Erythroblast (primary cell): Measurements from ENCODE around the gene TSSK2.

Experiments
- DNase-seq, 2 experiments: peaks; one replicate each; lab custom pipeline; 2025; lab: John Stamatoyannopoulos, UW
- GATA1 ChIP-seq: IDR thresholded peaks from 2 replicates; pipeline ENCODE4 v1.6.1; 2011; ENCODE audit warnings: low read depth, mild to moderate bottlenecking, control low read depth, low read length, moderate library complexity
- POLR2A ChIP-seq: IDR thresholded peaks from 2 replicates; pipeline ENCODE4 v1.6.1; 2011; ENCODE audit warnings: mild to moderate bottlenecking, low read length

The TSSK2 gene

GRCh38 chr22:19111584-19111983 lies 19.5 kb upstream of the TSSK2 start:
- no peak for DNase-seq
- TF ChIP-seq GATA1 (no peak), POLR2A (no peak)

- TF ChIP-seq GATA1 (no peak), POLR2A (no peak)
- DNase-seq = no peak
These were observed 17.7 kb upstream of the TSSK2 start for GRCh38 chr22:19113429-19113828.

GRCh38 chr22:19114984-19115552 lies 16.0 kb upstream of the TSSK2 start:
- DNase-seq = no peak
- TF ChIP-seq POLR2A (no peak), GATA1 (no peak)

GRCh38 chr22:19115628-19116027 lies 15.5 kb upstream of the TSSK2 start:
- TF ChIP-seq GATA1 (no peak), POLR2A (no peak)
- no peak for DNase-seq

GRCh38 chr22:19117111-19117512 lies 14.0 kb upstream of the TSSK2 start:
- no peak for TF ChIP-seq POLR2A
- no peak for TF ChIP-seq GATA1
- DNase-seq = no peak

GRCh38 chr22:19118329-19118880 lies 12.7 kb upstream of the TSSK2 start:
- DNase-seq = peak; percentile 19 to 29
- no peak for TF ChIP-seq GATA1
- no peak for TF ChIP-seq POLR2A

- no peak for DNase-seq
- TF ChIP-seq POLR2A = no peak
- TF ChIP-seq GATA1 = no peak
These were observed 11.2 kb upstream of the TSSK2 start for GRCh38 chr22:19119949-19120348.

GRCh38 chr22:19120829-19121630 lies 10.1 kb upstream of the TSSK2 start:
- no peak for TF ChIP-seq POLR2A
- TF ChIP-seq GATA1 = no peak
- DNase-seq = peak in 1 of 2 experiments; percentile 29

- DNase-seq = peak; percentile 59 to 69
- TF ChIP-seq GATA1 = no peak
- TF ChIP-seq POLR2A = no peak
These were observed 9.4 kb upstream of the TSSK2 start for GRCh38 chr22:19121631-19122142.

GRCh38 chr22:19122143-19122751 lies 8.9 kb upstream of the TSSK2 start, which contains the start of gene DGCR2:
Gene DGCR2 (minus strand): TSS chr22:19122412. CDS start chr22:19122206, 206 bp downstream.
- peak; percentile 97 to 99 for DNase-seq
- TF ChIP-seq POLR2A = peak; percentile 69
- TF ChIP-seq GATA1 = no peak

- no peak for TF ChIP-seq GATA1
- TF ChIP-seq POLR2A = no peak
- peak in 1 of 2 experiments; percentile 42 for DNase-seq
These were observed 8.2 kb upstream of the TSSK2 start for GRCh38 chr22:19122752-19123492.

GRCh38 chr22:19123936-19124335 lies 7.2 kb upstream of the TSSK2 start:
- no peak for TF ChIP-seq POLR2A
- TF ChIP-seq GATA1 = no peak

GRCh38 chr22:19124377-19124776 lies 6.7 kb upstream of the TSSK2 start:
- no peak for DNase-seq
- TF ChIP-seq POLR2A (no peak), GATA1 (no peak)

More at GRCh38 chr22:19123936-19124335, 7.2 kb upstream of the TSSK2 start:
- DNase-seq = no peak

- TF ChIP-seq GATA1 = no peak
- no peak for TF ChIP-seq POLR2A
- DNase-seq = no peak
These were observed 6.1 kb upstream of the TSSK2 start for GRCh38 chr22:19125011-19125410.
